ENCODE results near the gene HSPA12B. TPM values are rescaled to one million over a fixed set of nuclear protein-coding genes. Genes with fewer than 3 reads are reported as not detected.

Gene HSPA12B
- total and polyA plus RNA-seq, 2 donors (not counting 3 experiments of a cell fraction or from before 2014, with no cell fraction given), result 3.7 to 6.6 TPM

- Histone ChIP-seq H3K4me2 (ENCODE audit: insufficient read depth, low read length) (no peak overlapping the region), H3K9ac (replicated peaks; ENCODE audit: extremely low read depth, insufficient read depth, low read length) (no peak overlapping the region), H3K27ac (ENCODE audit: insufficient read depth, low read depth, low read length) (no peak overlapping the region), H3K79me2 (ENCODE audit: control insufficient read depth, insufficient read depth, low read length) (no peaks in the 10 kb centered on the region), H2AFZ (ENCODE audit: low read depth, low read length) (no peak overlapping the region), H3K4me1 (ENCODE audit: control insufficient read depth, extremely low read depth, insufficient read depth, low read length) (no peaks in the 10 kb centered on the region), H3K36me3 (ENCODE audit: control insufficient read depth in 2 of 2, extremely low read depth in 1 of 2, insufficient read depth in 2 of 2, low read length in 2 of 2) (peaks cover 0 to 3% of the 10 kb centered on the region in 2 experiments), H3K27me3 (ENCODE audit: control insufficient read depth in 2 of 2, insufficient read depth in 2 of 2, low read length in 2 of 2) (no peaks in the 10 kb centered on the region), H3K9me1 (replicated peaks; ENCODE audit: control insufficient read depth, extremely low read depth, insufficient read depth, low read length) (no peaks in the 10 kb centered on the region), H3K4me3 (replicated peaks in 1 of 3; ENCODE audit: insufficient read depth in 1 of 3, low read depth in 1 of 3, low read length in 3 of 3) (no peak overlapping the region), H4K20me1 (replicated peaks; ENCODE audit: control insufficient read depth, extremely low read depth, insufficient read depth, low read length) (no peaks in the 10 kb centered on the region), H3K9me3 (replicated peaks; ENCODE audit: control insufficient read depth, insufficient read depth, low read length) (no peaks in the 10 kb centered on the region)
- ChIA-PET POLR2A (no interaction called here), CTCF (interaction anchor here (1.2 to 5.6 kb wide), 5 partner anchors 10 to 37 kb away, joined by 3 to 75 read pairs (median 4); no protein-coding TSS in a partner anchor)
- BruUV-seq (replicated peaks), result no TSS peak
- FAIRE-seq (no peak), DNase-seq (ENCODE audit: low read depth, low spot score) (no peak)
- dilution Hi-C loops (cut with MboI; ENCODE audit: extremely low pct_ligation_motif_present, low sequenced_read_pairs) (no loop called here), intact Hi-C loops (cut with micrococcal nuclease) (no loop called here)
- TF ChIP-seq JUN (IDR thresholded peaks at IDR 0.05; ENCODE audit: borderline replicate concordance, insufficient read depth, insufficient read length, low read depth), result no peak
- TF ChIP-seq FOS (IDR thresholded peaks at IDR 0.05; ENCODE audit: borderline replicate concordance, insufficient read depth, low read length), result no peak
- TF ChIP-seq POLR2AphosphoS5 (IDR thresholded peaks at IDR 0.05; ENCODE audit: insufficient read depth, low read depth, low read length), result no peak
- TF ChIP-seq, protein P1, sequence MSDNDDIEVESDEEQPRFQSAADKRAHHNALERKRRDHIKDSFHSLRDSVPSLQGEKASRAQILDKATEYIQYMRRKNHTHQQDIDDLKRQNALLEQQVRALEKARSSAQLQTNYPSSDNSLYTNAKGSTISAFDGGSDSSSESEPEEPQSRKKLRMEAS (IDR thresholded peaks at IDR 0.05; ENCODE audit: insufficient read depth, insufficient read length), result no peak
- no peak for TF ChIP-seq MYC (IDR thresholded peaks at IDR 0.05; ENCODE audit: low read depth, low read length)
- no peak for TF ChIP-seq GATA2 (IDR thresholded peaks at IDR 0.05; ENCODE audit: insufficient read depth, insufficient read length, low read depth, low read length)
- no peak for TF ChIP-seq CTCF (IDR thresholded peaks at IDR 0.05; ENCODE audit: extremely low read depth in 1 of 2, insufficient read depth in 1 of 2, low read depth in 1 of 2, low read length in 2 of 2)
Measured at GRCh38 chr20:3747471-3747870, 15.0 kb downstream of the HSPA12B start.
